T-helper 17 cell (primary cell): ENCODE measurements around the gene WDR49. TPM values are rescaled to one million over a fixed set of nuclear protein-coding genes. Genes with fewer than 3 reads are reported as not detected.
A peak's percentile ranks its signal among the peaks of the same experiment; 100 is the strongest.

Source experiments
- ATAC-seq: fragments of 150-1000 bp; cut with Tn5 transposase; 2 replicates; pipeline ENCODE4 v1.10.0; 2021; ENCODE audit warnings: mild to moderate bottlenecking, moderate library complexity
- DNase-seq, 3 donors: peaks; one replicate each; pipeline versions ENCODE4 v3.0.0 to v3.0.0-alpha.2; 2020 to 2021
- H3K9me3 ChIP-seq: one replicate; pipeline ENCODE4 v1.7.0; 2013; ENCODE audit warnings: low read length, mild to moderate bottlenecking; ENCODE audit not compliant: control insufficient read depth, poor library complexity, severe bottlenecking
- H3K27ac Mint-ChIP-seq: one replicate; pipeline ENCODE4 v1.8.0; 2022; ENCODE audit warnings: mild to moderate bottlenecking, moderate library complexity, mixed read lengths
- H3K27me3 Mint-ChIP-seq: one replicate; pipeline ENCODE4 v1.8.0; 2022; ENCODE audit warnings: mixed read lengths
- H3K36me3 Mint-ChIP-seq: one replicate; pipeline ENCODE4 v1.8.0; 2022; ENCODE audit warnings: low read depth, mixed read lengths
- H3K4me1 Mint-ChIP-seq: one replicate; pipeline ENCODE4 v1.8.0; 2022; ENCODE audit warnings: mild to moderate bottlenecking, mixed read lengths
- H3K4me3 Mint-ChIP-seq: one replicate; pipeline ENCODE4 v1.8.0; 2022; ENCODE audit warnings: mild to moderate bottlenecking, moderate library complexity, mixed read lengths
- total RNA-seq, 4 donors: library from RNA in 2 of 4; stranded (reverse) in 2 of 4; gene quantifications; one replicate each; pipeline ENCODE4 v1.2.3 and lab custom pipeline; 2022 to 2026

WDR49 gene
- total RNA-seq: under 1 TPM; 0.45 to 0.78 TPM
- total RNA-seq (lab: John Stamatoyannopoulos, UW): 0.70 to 0.83 reads per million in 2 donors

DNA sequence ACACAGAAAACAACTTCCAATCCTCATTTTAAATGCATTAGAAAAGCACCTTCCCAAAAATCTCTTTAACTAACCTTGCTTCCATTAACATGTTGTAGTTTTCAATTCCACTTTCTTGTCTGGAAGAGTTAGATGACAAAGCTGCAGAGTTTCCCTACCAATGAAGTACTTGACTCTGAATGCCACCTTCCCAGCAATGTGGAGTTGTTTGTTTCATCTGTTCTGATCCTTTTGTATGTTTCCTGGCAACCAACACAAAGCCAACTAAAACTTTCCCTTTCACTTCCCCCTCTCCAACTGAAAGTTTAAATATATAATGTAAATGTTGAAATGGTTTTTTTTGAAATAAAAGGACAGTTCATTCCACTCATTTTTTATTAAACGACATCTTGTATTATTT is at the start of gene WDR49:
WDR49 (minus strand) TSS at position 183 of the 400 bp plus-strand sequence. CDS start 517 bp downstream, outside the sequence.
- no peak for ATAC-seq
- Mint-ChIP-seq H3K27ac (no peak within 1 kb of the TSS), H3K4me1 (peaks cover 5% of the 10 kb centered on the region), H3K36me3 (no peaks in the 10 kb centered on the region), H3K4me3 (no peak within 1 kb of the TSS), H3K27me3 (peaks cover 5% of the 10 kb centered on the region)
- H3K9me3 ChIP-seq: no peaks in the 10 kb centered on the region
- DNase-seq: no peak

DNA sequence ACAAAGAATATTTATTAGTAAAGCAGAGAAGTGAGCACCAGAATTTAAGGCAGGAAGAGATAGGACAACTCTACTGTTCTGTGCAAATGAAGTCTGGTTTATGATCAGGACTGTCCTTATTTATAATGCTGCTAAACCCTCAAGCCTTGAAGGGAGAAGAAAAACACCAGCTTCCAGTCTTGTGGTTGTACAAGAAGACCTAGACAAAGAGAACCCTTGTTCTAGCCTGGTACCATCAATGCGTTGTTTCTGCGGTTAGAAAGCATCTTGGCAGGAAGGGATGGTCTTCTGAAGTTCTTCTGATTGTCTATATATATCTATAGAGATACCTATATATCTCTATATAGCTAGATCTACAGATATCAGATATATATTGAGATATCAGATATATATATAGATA is 47.2 kb upstream of the WDR49 start:
- peaks cover 5% of the 10 kb centered on the region for H3K36me3 Mint-ChIP-seq

DNA sequence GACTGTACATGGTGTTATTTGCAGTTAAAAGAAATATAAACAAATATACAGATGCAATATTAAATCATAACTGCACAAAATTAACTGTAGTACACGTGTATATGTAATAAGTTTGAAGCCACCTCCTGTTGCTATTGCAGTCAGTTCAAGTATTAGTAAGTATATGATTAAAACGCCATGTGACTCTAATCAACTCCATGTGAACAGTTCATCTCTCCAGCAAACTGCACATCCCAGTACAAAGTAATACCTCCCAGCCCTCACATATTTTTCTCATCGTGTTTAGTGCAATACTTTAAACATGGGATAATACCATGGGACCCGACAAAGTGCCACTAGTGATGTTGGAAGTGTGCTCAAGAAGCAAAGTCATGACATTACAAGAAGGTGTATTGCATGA is 46.3 kb upstream of the WDR49 start:
- DNase-seq (no peak), ATAC-seq (no peak)
- peaks cover 5% of the 10 kb centered on the region for H3K36me3 Mint-ChIP-seq
- peaks cover 6% of the 10 kb centered on the region for H3K4me1 Mint-ChIP-seq
- peak overlapping the region; percentile 19 for H3K27ac Mint-ChIP-seq
- H3K27me3 Mint-ChIP-seq: no peaks in the 10 kb centered on the region
- H3K4me3 Mint-ChIP-seq: no peak overlapping the region
- H3K9me3 ChIP-seq: no peaks in the 10 kb centered on the region

More for the DNA sequence above, 47.2 kb upstream of the WDR49 start:
- Mint-ChIP-seq H3K27me3 (no peaks in the 10 kb centered on the region), H3K27ac (peak overlapping the region; percentile 19), H3K4me3 (no peak overlapping the region), H3K4me1 (peaks cover 8% of the 10 kb centered on the region)
- no peak for ATAC-seq
- H3K9me3 ChIP-seq: no peaks in the 10 kb centered on the region
- no peak for DNase-seq

DNA sequence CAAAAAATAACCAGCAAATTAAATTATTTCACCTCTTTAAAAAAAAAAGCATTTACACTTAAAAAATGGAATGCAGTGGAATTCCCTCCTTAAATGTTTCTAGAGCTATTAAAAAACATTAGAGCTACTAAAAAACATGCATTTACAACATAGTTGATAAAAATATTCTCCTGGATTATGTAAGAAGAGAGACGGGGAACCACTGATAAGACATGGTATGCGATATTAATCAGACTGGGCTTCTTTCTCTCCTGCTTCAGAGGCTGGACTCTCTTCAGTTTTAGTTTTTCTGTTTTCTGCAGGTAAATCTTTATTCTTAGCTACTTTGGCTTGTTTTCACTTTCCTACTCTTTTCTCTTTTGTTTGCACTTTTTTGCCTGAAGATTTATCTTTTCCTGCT is 40.4 kb upstream of the WDR49 start:
- DNase-seq: no peak
- H3K27ac Mint-ChIP-seq: peak overlapping the region; percentile 71
- H3K4me3 Mint-ChIP-seq: no peak overlapping the region
- no peaks in the 10 kb centered on the region for H3K9me3 ChIP-seq
- no peaks in the 10 kb centered on the region for H3K27me3 Mint-ChIP-seq
- peaks cover 19% of the 10 kb centered on the region for H3K4me1 Mint-ChIP-seq
- H3K36me3 Mint-ChIP-seq: peaks cover 5% of the 10 kb centered on the region
- ATAC-seq: no peak

DNA sequence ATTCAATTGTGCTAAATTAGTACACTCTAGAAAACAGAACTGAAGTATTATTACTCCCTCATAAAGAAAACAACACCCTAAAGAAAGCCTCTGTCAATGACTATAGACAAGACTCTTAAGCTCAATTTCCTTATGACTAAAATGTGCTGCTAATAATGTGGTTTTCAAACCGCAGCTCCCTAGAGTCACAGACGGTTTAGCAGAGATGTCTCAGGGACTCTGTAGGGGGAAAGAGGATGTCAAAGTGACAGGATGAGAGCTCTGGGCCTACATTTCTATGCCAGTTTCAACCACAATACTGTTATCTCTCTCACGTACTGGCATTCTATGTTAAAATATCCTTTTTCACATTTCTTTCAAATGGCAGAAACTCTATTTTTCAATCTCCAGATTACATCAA is 37.6 kb upstream of the WDR49 start:
- peaks cover 9% of the 10 kb centered on the region for H3K36me3 Mint-ChIP-seq
- ATAC-seq: peak; percentile 96
- no peak overlapping the region for H3K4me3 Mint-ChIP-seq
- DNase-seq: no peak
- H3K4me1 Mint-ChIP-seq: peaks cover 19% of the 10 kb centered on the region
- H3K27me3 Mint-ChIP-seq: no peaks in the 10 kb centered on the region
- H3K27ac Mint-ChIP-seq: peak overlapping the region; percentile 75
- H3K9me3 ChIP-seq: no peaks in the 10 kb centered on the region

DNA sequence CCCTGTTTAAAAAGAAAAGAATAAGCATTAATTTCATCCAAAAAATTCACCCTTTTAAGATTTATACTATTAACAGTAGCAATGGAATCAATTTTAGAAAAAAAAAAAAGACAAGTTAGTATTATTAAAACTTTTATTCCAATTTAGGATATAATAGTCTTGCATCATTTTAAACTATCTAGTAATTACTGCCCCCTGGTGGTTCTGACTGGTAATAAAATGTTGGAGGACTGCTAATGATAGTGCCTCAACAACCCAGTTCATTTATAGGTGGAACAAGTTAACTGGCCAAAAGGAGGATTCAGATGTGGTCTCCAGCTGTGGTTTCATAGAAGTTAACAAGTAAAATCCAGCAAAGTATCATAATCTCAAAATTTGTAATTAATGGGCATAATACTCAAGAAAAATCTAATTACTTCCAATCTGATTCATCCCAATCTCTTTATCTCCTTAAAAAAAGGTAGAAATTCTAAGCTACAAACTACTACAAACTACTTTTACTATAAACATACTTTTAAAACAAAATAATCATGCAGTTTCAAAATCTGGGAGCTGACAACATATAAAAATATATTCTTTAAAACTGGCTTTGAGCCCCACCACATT is 30.7 kb upstream of the WDR49 start:
- Mint-ChIP-seq H3K4me3 (no peak overlapping the region), H3K36me3 (peaks cover 7% of the 10 kb centered on the region), H3K27me3 (no peaks in the 10 kb centered on the region), H3K27ac (peak overlapping the region; percentile 66), H3K4me1 (peaks cover 8% of the 10 kb centered on the region)
- H3K9me3 ChIP-seq: no peaks in the 10 kb centered on the region
- DNase-seq (peak in 1 of 3 donors; percentile 43), ATAC-seq (peak; percentile 80)

DNA sequence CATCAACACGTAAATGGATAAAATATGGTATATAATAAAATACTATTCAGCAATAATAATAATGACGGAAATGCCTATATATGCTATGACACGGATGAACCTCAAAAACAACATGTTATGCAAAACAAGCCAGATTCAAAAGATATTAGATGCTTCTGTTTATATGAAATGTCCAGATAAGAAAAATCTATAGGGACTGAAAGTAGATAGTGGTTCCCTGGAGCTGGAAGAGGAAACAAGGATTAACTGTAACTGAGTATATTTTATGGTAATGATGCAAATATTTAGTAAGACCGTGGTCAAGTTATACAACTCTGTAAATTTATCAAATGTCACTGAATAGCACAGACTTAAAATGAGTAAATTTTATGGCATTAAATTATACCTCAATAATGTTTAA is 25.8 kb upstream of the WDR49 start:
- DNase-seq: no peak
- Mint-ChIP-seq H3K4me3 (no peak overlapping the region), H3K36me3 (peaks cover 8% of the 10 kb centered on the region), H3K27ac (no peak overlapping the region), H3K27me3 (no peaks in the 10 kb centered on the region), H3K4me1 (peaks cover 1% of the 10 kb centered on the region)
- peaks cover 3% of the 10 kb centered on the region for H3K9me3 ChIP-seq
- no peak for ATAC-seq

DNA sequence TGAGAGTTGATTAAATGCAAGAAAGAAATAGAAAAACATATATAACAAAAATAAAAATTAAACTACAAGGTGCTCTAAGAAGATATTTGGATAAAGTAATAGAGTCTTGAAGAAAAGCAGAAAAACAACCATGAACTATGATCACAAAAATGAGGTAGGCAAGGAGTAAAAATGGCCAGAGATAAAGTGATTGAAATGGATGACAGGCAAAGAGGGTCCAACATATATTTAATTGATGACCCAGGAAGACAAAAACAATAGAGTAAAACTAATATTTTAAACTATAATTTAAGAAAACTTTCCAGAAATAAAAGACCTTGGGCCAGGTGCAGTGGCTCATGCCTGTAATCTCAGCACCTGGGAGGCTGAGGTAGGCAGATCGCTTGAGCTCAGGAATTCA is 22.1 kb upstream of the WDR49 start:
- Mint-ChIP-seq H3K36me3 (peaks cover 9% of the 10 kb centered on the region), H3K27ac (no peak overlapping the region), H3K27me3 (no peaks in the 10 kb centered on the region), H3K4me3 (no peak overlapping the region), H3K4me1 (no peaks in the 10 kb centered on the region)
- no peak for DNase-seq
- peaks cover 3% of the 10 kb centered on the region for H3K9me3 ChIP-seq
- no peak for ATAC-seq

DNA sequence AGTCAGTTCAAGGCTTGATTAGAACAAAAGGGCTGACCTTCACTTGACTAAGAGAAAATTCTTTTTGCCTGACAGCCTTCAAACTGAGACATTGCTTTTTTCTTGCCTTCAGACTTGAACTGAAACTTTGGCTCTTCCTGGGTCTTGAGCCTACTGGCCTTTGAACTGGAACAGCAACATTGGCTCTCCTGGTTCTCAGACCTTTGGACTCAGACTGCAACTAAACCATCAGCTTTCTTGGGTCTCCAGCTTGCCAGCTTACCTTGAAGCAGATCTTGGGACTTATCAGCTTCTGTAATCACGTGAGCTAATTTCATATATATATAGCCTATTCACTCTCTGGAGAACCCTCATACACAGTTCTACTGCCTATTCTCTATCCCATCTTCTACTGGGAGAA is 19.5 kb upstream of the WDR49 start:
- ATAC-seq (no peak), DNase-seq (no peak)
- H3K27me3 Mint-ChIP-seq: no peaks in the 10 kb centered on the region
- no peak overlapping the region for H3K27ac Mint-ChIP-seq
- peaks cover 9% of the 10 kb centered on the region for H3K36me3 Mint-ChIP-seq
- peaks cover 3% of the 10 kb centered on the region for H3K9me3 ChIP-seq
- H3K4me1 Mint-ChIP-seq: no peaks in the 10 kb centered on the region
- H3K4me3 Mint-ChIP-seq: no peak overlapping the region

DNA sequence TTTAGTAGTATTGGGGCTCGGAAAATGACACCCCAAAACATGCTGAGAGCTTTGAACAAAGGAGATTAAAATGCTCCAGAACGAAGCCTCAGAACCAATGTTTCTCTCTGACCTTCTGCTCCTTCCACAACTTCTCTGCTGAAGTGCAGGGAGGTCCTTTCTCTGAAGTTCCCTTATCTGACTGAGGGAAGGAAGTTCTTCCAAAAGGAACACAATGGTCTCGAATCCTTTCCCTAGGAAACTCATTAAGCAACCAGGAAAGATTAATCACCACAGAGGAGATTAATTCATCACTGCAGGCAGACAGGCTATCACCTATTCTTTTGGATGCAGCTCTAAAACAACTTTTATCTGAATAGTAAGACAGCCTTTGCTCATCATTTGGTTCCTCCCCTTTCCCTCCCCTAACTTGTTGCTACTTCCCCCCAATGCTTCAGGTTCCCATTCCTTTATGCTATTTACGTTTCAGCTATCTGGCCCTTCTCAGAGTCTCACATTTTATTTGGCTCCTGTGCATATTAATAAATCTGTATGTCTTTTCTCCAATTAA is 18.2 kb upstream of the WDR49 start:
- ATAC-seq (no peak), DNase-seq (no peak)
- H3K4me3 Mint-ChIP-seq: no peak overlapping the region
- H3K27me3 Mint-ChIP-seq: no peaks in the 10 kb centered on the region
- H3K9me3 ChIP-seq: peaks cover 3% of the 10 kb centered on the region
- peaks cover 9% of the 10 kb centered on the region for H3K36me3 Mint-ChIP-seq
- no peaks in the 10 kb centered on the region for H3K4me1 Mint-ChIP-seq
- no peak overlapping the region for H3K27ac Mint-ChIP-seq

DNA sequence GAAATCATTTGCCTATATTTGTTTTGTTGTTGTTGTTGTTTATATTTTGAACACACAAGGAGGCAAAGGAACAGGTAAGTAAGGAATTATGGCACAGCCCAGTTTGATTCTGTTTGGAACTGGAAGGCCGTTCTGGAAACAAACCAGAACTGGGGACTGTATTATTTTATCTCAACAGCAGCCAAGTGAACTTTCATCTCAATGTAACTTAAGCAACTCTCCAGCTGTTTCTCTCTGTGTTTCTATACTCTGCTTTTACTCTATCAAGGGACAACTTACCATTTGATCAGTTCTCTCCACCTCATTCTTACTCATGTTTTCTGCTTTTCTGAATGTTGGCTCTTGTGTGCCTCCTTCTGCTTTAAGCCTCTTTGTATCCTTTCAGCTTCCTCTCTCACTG is 16.0 kb upstream of the WDR49 start:
- H3K27ac Mint-ChIP-seq: no peak overlapping the region
- ATAC-seq (no peak), DNase-seq (no peak)
- H3K4me3 Mint-ChIP-seq: no peak overlapping the region
- H3K9me3 ChIP-seq: no peaks in the 10 kb centered on the region
- no peaks in the 10 kb centered on the region for H3K27me3 Mint-ChIP-seq
- no peaks in the 10 kb centered on the region for H3K4me1 Mint-ChIP-seq
- H3K36me3 Mint-ChIP-seq: peaks cover 3% of the 10 kb centered on the region

DNA sequence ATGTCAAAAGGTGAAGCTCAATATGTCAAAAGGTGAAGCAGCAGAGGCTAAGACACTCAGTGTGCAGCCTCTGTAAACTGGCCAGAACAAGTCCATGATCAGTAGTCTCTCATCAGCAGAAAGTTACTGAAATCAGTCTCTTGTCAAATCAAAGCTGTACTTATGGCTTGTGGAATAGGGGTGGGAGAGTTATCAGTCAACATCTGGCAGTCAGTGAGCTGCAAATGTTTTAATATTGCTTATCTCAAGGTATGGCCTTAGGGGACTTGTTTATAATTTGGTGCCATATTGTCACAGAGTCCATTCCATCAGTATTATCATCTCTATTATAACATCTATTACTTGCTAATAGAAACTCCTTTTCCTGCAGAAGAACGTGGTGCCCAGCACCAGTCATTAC is 14.9 kb upstream of the WDR49 start:
- no peaks in the 10 kb centered on the region for H3K9me3 ChIP-seq
- DNase-seq (no peak), ATAC-seq (no peak)
- Mint-ChIP-seq H3K36me3 (no peaks in the 10 kb centered on the region), H3K4me1 (no peaks in the 10 kb centered on the region), H3K4me3 (no peak overlapping the region), H3K27me3 (no peaks in the 10 kb centered on the region), H3K27ac (no peak overlapping the region)

DNA sequence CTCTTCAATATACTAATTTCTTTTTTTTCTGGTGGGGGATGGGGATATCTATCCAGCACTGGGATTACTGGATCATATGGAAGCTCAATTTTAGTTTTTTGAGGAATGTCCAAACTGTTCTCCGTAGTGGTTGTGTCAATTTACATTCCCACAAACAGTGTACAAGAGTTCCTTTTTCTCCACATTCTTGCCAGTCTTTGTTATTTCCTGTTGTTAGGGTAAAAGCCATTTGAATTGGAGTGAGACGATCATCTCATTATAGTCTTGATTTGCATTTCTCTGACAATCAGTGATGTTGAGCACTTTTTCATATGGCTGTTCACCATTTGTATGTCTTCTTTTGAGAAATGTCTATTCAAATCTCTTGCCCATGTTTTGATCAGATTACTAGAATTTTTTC is 12.8 kb upstream of the WDR49 start:
- no peaks in the 10 kb centered on the region for H3K36me3 Mint-ChIP-seq
- H3K27me3 Mint-ChIP-seq: no peaks in the 10 kb centered on the region
- DNase-seq: no peak
- no peaks in the 10 kb centered on the region for H3K4me1 Mint-ChIP-seq
- no peaks in the 10 kb centered on the region for H3K9me3 ChIP-seq
- H3K4me3 Mint-ChIP-seq: no peak overlapping the region
- ATAC-seq: no peak
- no peak overlapping the region for H3K27ac Mint-ChIP-seq

DNA sequence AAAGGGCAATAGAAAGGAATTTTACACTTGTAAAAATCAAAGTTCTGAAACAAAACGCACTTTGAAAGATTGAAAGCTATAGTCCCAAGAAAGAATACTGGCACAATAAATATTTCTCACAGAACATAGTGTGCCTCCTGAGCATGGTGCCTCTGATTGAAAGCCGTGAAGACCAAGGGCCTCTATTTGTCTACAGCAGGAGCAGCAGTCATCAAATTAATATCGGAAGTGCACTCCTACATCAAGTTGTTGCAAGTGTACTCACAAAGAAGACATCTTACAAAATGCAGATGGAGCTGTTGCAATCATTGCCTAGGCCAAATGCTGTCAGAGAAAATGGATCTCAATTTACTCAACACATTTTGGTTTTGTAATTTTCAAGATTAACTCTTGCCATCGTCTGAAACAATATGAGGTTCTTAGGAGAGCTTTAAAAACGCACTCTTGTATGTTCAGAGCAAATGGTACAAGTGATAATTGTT is 9.2 kb upstream of the WDR49 start:
- ATAC-seq (no peak), DNase-seq (no peak)
- Mint-ChIP-seq H3K27ac (peak overlapping the region; percentile 35), H3K27me3 (no peaks in the 10 kb centered on the region), H3K36me3 (no peaks in the 10 kb centered on the region), H3K4me3 (no peak overlapping the region), H3K4me1 (no peaks in the 10 kb centered on the region)
- H3K9me3 ChIP-seq: no peaks in the 10 kb centered on the region
